GM12891 (cell line): ENCODE measurements around the gene SMC3.
"Not testable (repeated sequence)": the region's sequence is repeated elsewhere in the genome, so short reads cannot be mapped to it uniquely, and the experiment has no call there.

Experiments used
- DNase-seq: peaks from one replicate; pipeline ENCODE4 v3.0.0; 2011; ENCODE audit warnings: low spot score; ENCODE audit not compliant: insufficient read length
- FAIRE-seq: peaks from 2 replicates; lab custom pipeline; 2011; peaks lifted over from hg19 to GRCh38; lab: Jason Lieb, UNC
- PAX5 ChIP-seq: IDR thresholded peaks from 2 replicates; pipeline ENCODE4 v1.6.1; 2011; ENCODE audit warnings: low read length, moderate library complexity, mild to moderate bottlenecking; ENCODE audit not compliant: insufficient read depth, severe bottlenecking
- POLR2A ChIP-seq: IDR thresholded peaks from 2 replicates; pipeline ENCODE4 v1.6.1; 2011; ENCODE audit warnings: low read depth, low read length, control low read depth
- POLR2AphosphoS5 ChIP-seq: IDR thresholded peaks from 2 replicates; pipeline ENCODE4 v1.6.1; 2011; ENCODE audit warnings: low read depth, low read length, control low read depth
- POU2F2 ChIP-seq: IDR thresholded peaks from 2 replicates; pipeline ENCODE4 v1.6.1; 2011; ENCODE audit warnings: low read depth, mild to moderate bottlenecking, control low read depth, low read length, moderate library complexity
- SPI1 ChIP-seq: IDR thresholded peaks from 2 replicates; pipeline ENCODE4 v1.6.1; 2011; ENCODE audit warnings: low read depth, low read length, control low read depth
- TAF1 ChIP-seq: IDR thresholded peaks from 2 replicates; pipeline ENCODE4 v1.6.1; 2011; ENCODE audit warnings: low read depth, low read length, control low read depth

Gene SMC3

DNA sequence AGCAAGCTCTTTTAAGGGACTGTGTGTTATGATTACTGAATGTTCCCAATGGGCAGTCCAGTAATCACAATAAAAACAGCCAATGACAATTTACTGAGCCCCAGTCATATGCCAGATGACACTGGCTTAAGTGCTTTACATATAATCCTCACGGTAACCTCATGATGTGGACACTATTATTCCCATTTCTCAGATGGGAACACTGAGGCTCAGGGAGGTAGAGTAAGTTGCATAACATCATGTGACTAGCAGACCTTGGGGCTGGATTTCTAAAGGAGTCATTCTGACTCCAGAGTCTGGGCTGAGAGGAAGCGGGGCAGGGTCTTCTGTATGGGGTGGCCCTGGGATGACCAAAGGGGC, 69.1 kb downstream of the SMC3 start:
- TF ChIP-seq SPI1 (no peak), TAF1 (no peak)
- DNase-seq (no peak), FAIRE-seq (no peak)

DNA sequence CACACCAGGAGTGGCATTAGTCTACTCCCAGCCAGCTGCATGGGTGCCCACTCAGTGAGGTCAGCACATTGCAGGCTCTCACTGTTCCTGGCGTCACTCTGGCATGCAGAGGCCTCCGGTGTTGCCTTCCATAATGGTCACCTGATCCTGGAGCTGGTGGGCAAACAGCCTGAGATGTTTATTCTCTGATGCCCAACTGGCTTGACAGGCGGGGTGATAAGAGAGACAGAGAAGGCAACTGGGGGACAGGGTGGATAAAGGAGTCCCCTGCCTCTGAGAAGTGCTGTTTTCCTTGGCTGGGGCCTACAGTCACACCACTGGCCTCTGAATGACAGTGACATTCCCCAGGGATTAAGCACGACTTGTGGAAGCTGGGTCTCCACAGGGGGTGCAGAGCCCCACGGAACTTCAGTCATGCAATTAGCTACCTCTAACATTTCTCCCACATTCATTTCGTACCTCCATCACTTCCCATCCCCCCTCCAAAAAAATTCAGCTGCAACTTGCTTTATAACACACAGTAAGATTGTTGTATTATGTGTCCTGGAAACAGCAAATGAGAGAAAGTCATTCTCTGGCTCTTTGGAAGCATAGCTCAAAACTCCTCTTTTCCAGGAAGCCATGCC, 69.5 kb downstream of the SMC3 start:
- FAIRE-seq = no peak
- DNase-seq = no peak
- TF ChIP-seq SPI1 (no peak), POLR2AphosphoS5 (no peak), POU2F2 (no peak), POLR2A (no peak), PAX5 (no peak), TAF1 (no peak)

DNA sequence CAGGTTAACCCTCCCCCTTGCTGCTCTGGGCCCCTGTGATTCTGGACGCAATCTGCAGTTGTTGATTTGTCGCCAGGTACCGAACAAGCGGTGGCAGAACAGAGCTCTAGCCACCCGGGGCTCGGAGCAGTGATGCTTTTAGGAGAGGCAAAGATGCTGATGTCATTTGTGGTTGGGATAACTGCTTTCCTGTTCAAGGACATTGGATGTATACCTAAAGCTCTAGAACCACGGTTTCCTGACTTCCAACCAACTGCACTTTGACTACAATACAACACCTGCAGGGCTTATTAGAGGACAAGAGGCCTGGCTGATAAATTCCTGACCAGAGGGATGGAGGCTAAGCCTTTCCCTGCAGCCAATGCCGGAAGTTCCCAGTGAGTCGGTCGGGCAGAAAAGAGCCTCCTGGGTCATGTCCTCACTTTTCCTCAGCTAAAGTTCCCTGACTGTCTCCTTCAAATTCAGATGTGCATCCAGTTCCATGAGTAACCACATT, 70.1 kb downstream of the SMC3 start:
- no peak for TF ChIP-seq POLR2A
- FAIRE-seq (no peak), DNase-seq (no peak)

DNA sequence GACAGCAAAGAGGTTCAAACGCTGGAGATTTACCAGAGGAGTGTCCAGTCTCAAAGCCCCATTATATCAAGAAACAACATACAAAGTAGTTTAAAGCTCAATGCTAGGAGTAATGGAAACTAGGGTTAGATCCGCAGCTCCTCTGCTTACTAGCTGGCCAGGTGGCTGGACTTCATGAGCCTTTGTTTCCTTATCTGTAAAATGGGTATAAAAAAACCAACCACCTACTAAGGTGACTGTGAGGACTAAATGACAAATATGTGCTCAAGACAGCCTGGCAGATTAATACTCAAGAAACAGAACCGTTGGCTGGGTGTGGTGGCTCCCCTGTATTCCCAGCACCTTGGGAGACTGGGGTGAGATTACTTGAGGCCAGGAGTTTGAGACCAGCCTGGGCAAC, 70.8 kb downstream of the SMC3 start:
- no peak for FAIRE-seq
- TF ChIP-seq SPI1 = no peak
- no peak for TF ChIP-seq PAX5
- TF ChIP-seq POLR2A = no peak
- no peak for TF ChIP-seq TAF1
- no peak for TF ChIP-seq POU2F2
- TF ChIP-seq POLR2AphosphoS5 = no peak

DNA sequence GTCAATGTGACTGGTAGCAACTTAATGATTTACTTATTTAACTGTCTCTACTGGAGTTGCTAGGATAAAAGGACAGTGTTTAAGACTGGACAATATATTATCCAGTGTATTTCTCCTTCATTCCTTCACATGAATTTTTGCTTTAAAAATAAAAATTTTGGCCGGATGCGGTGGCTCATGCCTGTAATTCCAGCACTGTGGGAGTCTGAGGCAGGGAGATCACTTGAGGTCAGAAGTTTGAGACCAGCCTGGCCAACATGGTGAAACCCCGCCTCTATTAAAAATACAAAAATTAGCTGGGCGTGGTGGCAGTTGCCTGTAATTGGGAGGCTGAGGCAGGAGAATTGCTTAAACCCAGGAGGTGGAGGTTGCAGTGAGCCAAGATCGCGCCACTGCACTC, 71.6 kb downstream of the SMC3 start:
- FAIRE-seq, DNase-seq: not testable (repeated sequence)

More for the DNA sequence above, 70.8 kb downstream of the SMC3 start:
- no peak for DNase-seq

DNA sequence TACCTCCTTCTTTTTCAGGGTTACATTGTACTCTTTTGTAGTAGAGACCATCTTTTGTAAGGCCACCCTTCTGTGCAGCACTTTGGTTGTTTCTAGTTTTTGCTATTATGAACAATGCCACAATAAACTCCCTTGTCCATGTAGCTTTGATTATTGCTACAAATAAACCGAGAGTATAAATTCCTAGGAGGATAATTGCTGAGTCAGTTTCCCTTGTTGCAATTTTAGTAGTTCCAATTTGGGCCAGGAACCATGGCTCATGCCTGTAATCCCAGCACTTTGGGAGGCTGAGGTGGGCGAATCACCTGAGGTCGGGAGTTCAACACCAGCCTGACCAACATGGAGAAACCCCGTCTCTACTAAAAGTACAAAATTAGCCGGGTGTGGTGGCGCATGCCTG, 72.4 kb downstream of the SMC3 start:
- FAIRE-seq, DNase-seq: not testable (repeated sequence)

DNA sequence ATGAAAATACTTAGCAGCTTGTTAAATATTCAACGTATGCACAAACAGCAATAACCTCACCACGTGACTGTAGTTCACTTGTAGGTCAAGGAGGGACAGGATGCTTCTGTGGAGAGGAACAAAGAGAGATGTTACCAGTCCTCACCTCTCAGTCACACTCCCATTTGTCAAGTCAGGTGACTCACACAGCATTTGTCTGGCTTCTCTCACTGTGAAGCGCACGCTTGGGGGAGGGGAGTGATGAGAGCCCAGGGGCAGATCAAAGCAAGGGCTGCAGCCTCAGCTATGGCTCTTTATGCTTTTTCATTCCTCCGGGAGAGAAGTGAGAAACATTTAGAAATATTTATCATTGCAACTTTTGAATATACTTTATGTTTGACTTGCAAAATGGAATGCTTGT, 73.8 kb downstream of the SMC3 start:
- TF ChIP-seq POLR2AphosphoS5 = no peak
- TF ChIP-seq TAF1 = no peak
- TF ChIP-seq POLR2A = no peak
- no peak for TF ChIP-seq SPI1
- TF ChIP-seq PAX5 = no peak
- no peak for TF ChIP-seq POU2F2
- no peak for DNase-seq
- peak; percentile 43 for FAIRE-seq

DNA sequence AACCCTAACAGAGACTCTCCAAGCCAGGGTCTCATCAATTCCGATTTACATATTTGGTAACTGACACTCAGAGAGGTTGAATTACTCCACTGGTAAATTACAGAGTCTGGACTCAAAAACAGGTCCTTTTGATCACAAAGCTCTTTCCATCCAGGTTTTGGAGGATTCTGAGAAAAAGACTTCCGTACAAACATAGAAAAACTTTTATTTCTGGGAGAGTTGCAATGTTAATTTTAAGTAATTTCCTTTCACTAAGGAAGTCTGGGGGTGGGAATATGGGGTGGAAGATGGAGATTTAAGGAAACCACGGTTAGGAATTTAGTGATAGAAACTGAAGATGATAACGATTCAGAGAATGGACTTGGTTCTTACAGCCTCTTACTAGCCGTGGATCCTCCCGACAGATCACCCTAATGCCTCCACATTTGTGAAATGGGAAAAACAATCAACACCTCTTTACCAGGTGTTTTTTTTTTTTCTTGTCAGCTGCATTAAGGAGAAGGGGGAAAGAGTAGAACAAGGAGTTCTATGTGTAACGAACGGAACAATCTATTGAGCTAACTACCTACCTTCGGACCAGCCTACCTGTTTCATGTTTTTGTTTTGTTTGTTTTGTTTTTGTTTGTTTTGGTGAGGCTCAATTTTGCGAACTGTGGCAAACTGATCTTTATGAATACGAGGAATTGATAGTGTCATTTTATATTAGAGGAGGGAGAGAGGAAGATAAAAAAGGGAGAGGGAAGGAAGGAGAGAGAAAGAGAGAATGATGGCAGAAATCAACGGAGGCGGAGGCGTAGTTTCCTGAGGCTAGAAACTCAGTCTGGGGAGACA, 74.9 kb downstream of the SMC3 start:
- DNase-seq (no peak), FAIRE-seq (no peak)
- TF ChIP-seq PAX5 (no peak), SPI1 (no peak), TAF1 (no peak), POU2F2 (no peak), POLR2A (no peak), POLR2AphosphoS5 (no peak)

DNA sequence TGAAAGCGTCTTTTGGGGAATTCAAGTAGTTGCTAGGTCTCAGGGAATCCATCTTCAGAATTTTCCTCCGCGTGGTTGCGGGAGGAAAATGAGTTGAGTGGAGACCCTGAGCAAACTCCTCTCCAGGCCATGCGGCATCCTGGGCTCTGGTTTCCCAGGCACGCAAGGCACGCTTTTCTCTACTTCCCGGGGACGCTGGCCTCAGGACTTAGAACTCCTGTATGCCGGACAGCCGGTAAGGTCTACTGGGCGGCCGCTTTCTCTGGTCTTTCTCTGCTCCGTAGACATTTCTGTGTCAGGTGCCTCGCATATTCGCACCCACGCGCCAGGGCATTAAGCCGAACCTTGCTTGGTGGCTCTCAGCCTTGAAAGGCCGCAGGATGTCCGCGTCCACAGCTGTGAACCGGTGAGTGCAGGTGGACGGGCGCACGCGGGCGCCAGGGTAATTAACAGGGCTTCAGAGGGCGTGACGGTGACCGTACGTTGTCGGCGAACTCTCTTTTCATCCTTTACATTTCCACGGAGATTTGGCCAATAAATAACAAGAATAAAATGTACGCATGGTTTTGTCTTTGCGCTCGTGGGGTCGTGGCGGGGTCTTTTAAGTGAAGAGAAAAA, 75.6 kb downstream of the SMC3 start:
- TF ChIP-seq PAX5 (no peak), SPI1 (no peak), POLR2AphosphoS5 (no peak), POLR2A (no peak), TAF1 (no peak), POU2F2 (no peak)
- DNase-seq (no peak), FAIRE-seq (peak; percentile 67)
